Neural crest cell (in vitro differentiated cells): ENCODE data around the gene ZFC3H1. TPM values are rescaled to one million over a fixed set of nuclear protein-coding genes. Genes with fewer than 3 reads are reported as not detected.
"Not testable (repeated sequence)": the region's sequence is repeated elsewhere in the genome, so short reads cannot be mapped to it uniquely, and the experiment has no call there.

Source experiments
- DNase-seq: peaks from one replicate; pipeline ENCODE4 v3.0.0; 2021; ENCODE audit warnings: low read depth, mixed read lengths, low spot score
- H3K27ac Mint-ChIP-seq: one replicate; pipeline ENCODE4 v1.8.0; 2021; ENCODE audit warnings: mild to moderate bottlenecking, mixed read lengths; ENCODE audit not compliant: unreplicated experiment
- H3K27me3 Mint-ChIP-seq: 2 replicates; pipeline ENCODE4 v1.8.0; 2021; ENCODE audit warnings: low read depth, mild to moderate bottlenecking, mixed read lengths
- H3K36me3 Mint-ChIP-seq: 2 replicates; pipeline ENCODE4 v1.8.0; 2021; ENCODE audit warnings: low read depth, mild to moderate bottlenecking, mixed read lengths
- H3K4me1 Mint-ChIP-seq: 2 replicates; pipeline ENCODE4 v1.8.0; 2021; ENCODE audit warnings: mixed read lengths
- H3K4me3 Mint-ChIP-seq: one replicate; pipeline ENCODE4 v1.8.0; 2021; ENCODE audit warnings: mild to moderate bottlenecking, mixed read lengths
- H3K9me3 Mint-ChIP-seq: 2 replicates; pipeline ENCODE4 v1.8.0; 2021; ENCODE audit warnings: mixed read lengths
- CTCF ChIP-seq: fragments of 200-600 bp; sonication (generic); conservative IDR thresholded peaks from 2 replicates; pipeline ENCODE4 v1.5.0; 2021; ENCODE audit warnings: antibody characterized with exemption, mild to moderate bottlenecking
- total RNA-seq: library from RNA; stranded (reverse); gene quantifications from 2 replicates; pipeline ENCODE4 v1.2.1, GENCODE V29; 2021

ZFC3H1 gene
- total RNA-seq, 1 donor from 2014 or later, result 40.5 TPM

DNA sequence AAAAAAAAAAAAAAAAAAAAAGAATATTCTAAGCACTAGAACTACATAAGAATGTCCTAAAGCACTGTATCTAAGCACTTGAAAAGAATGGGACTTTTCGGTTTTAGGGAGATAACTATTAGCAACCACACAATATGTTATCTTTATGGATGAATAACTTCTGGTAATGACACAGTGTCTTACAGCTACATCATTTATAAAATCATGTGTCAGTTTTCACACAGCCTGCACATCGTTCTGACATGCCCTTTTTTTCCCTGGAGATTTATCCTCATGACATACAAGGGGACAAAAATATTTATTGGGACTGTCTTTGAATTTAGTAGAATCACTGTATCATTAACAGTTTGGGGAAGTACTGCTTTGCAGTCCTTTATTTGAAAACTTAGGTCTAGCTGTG lies 39.6 kb upstream of the ZFC3H1 start:
- Mint-ChIP-seq H3K36me3 (peaks cover 17% of the 10 kb centered on the region), H3K27ac (no peak overlapping the region), H3K9me3 (no peaks in the 10 kb centered on the region), H3K27me3 (no peaks in the 10 kb centered on the region), H3K4me3 (no peak overlapping the region), H3K4me1 (peaks cover 9% of the 10 kb centered on the region)
- TF ChIP-seq CTCF, result no peak
- DNase-seq, result no peak

- Mint-ChIP-seq H3K4me3 (no peak overlapping the region), H3K4me1 (peaks cover 5% of the 10 kb centered on the region), H3K36me3 (peaks cover 19% of the 10 kb centered on the region), H3K27me3 (no peaks in the 10 kb centered on the region), H3K9me3 (no peaks in the 10 kb centered on the region), H3K27ac (no peak overlapping the region)
- DNase-seq, result no peak
- no peak for TF ChIP-seq CTCF
Observed at GRCh38 chr12:71702590-71702989, 38.9 kb upstream of the ZFC3H1 start.

DNA sequence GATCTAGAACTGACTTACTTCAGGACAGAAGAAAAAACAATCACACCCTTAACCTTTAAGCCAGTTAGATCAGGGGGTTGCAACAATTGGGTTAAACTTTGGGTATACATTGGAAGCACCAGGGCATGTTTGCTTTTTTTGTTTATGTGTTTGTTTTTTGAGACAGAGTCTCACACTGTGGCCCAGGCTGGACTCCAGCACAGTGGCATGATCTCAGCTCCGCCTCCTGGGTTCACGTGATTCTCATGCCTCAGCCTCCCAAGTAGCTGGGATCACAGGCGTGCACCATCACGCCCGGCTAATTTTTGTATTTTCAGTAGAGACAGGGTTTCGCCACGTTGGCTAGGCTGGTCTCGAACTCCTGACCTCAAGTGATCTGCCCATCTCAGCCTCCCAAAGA lies 38.5 kb upstream of the ZFC3H1 start:
- Mint-ChIP-seq H3K27ac (peak overlapping the region; percentile 51), H3K36me3 (peaks cover 19% of the 10 kb centered on the region)
- H3K27me3 Mint-ChIP-seq, H3K9me3 Mint-ChIP-seq, H3K4me3 Mint-ChIP-seq, H3K4me1 Mint-ChIP-seq, DNase-seq: not testable (repeated sequence)

GRCh38 chr12:71695782-71696181 lies 32.1 kb upstream of the ZFC3H1 start:
- no peak overlapping the region for H3K27ac Mint-ChIP-seq
- H3K4me1 Mint-ChIP-seq, result no peaks in the 10 kb centered on the region
- no peak for TF ChIP-seq CTCF
- no peak overlapping the region for H3K4me3 Mint-ChIP-seq
- no peaks in the 10 kb centered on the region for H3K9me3 Mint-ChIP-seq
- no peaks in the 10 kb centered on the region for H3K27me3 Mint-ChIP-seq
- peaks cover 19% of the 10 kb centered on the region for H3K36me3 Mint-ChIP-seq
- DNase-seq, result no peak

- Mint-ChIP-seq H3K4me1 (peaks cover 2% of the 10 kb centered on the region), H3K27ac (no peak overlapping the region), H3K9me3 (no peaks in the 10 kb centered on the region), H3K36me3 (peaks cover 12% of the 10 kb centered on the region), H3K27me3 (no peaks in the 10 kb centered on the region), H3K4me3 (no peak overlapping the region)
- TF ChIP-seq CTCF, result no peak
- DNase-seq, result no peak
Observed at GRCh38 chr12:71694099-71694820, 30.6 kb upstream of the ZFC3H1 start.

DNA sequence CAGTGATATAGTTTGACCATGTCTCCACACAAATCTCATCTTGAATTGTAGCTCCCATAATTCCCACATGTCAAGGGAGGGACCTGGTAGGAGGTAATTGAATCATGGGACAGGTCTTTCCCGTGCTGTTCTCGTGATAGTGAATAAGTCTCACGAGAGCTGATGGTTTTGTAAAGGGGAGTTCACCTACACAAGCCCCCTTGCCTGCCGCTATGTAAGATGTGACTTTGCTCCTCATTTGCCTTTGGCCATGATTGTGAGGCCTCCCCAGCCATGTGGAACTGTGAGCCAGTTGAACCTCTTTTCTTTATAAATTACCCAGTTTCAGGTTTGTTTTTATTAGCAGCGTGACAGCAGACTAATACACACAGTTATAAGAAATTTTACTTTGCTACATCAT lies 30.0 kb upstream of the ZFC3H1 start:
- H3K9me3 Mint-ChIP-seq, H3K27ac Mint-ChIP-seq: not testable (repeated sequence)

More for the DNA sequence above, 30.0 kb upstream of the ZFC3H1 start:
- not testable (repeated sequence) for H3K4me3 Mint-ChIP-seq, H3K27me3 Mint-ChIP-seq, H3K4me1 Mint-ChIP-seq, H3K36me3 Mint-ChIP-seq, DNase-seq
